ENCODE data around the gene PSMA2. TPM values are rescaled to one million over a fixed set of nuclear protein-coding genes. Genes with fewer than 3 reads are reported as not detected.
A peak's percentile ranks its signal among the peaks of the same experiment; 100 is the strongest.

Gene PSMA2
- polyA plus RNA-seq, 1 of the 3 experiments (the other 2 are of a cell fraction) = 101 TPM

DNA sequence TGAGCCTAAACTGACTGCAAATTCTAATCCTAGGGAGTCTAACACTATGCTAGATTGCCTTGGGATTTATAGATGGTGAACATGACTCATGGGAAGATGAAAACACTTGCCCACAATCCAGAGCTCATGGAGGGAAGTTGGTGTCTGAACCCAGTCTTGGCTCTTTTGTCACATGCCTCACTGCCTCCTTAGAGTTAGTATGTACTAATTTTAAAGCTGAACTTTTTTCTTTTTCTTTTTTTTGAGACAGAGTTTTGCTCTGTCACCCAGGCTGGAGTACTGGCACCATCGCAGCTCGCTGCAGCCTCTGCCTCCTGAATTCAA is 14.6 kb upstream of the PSMA2 start:
- Histone ChIP-seq H2AFZ (ENCODE audit: low read depth) (no peak overlapping the region), H3K9me2 (no peaks in the 10 kb centered on the region), H3K27ac (ENCODE audit: low read depth in 2 of 2, low read length in 1 of 2) (no peak overlapping the region), H3K4me1 (ENCODE audit: control insufficient read depth in 1 of 2, insufficient read depth in 2 of 2, low read depth in 1 of 2, low read length in 1 of 2) (no peaks in the 10 kb centered on the region; a peak in 1 of 4 replicates), H3K9ac (no peak overlapping the region), H3F3A (replicated peaks; ENCODE audit: insufficient read depth) (no peaks in the 10 kb centered on the region), H3K4me3 (ENCODE audit: low read depth in 2 of 2, low read length in 1 of 2) (no peak overlapping the region), H3K4me2 (no peak overlapping the region), H3K9me3 (no peaks in the 10 kb centered on the region), H3K27me3 (ENCODE audit: insufficient read depth) (no peaks in the 10 kb centered on the region), H3K36me3 (replicated peaks in 1 of 2; ENCODE audit: control insufficient read depth in 1 of 2, insufficient read depth in 2 of 2, low read length in 1 of 2) (no peaks in the 10 kb centered on the region), H4K20me1 (ENCODE audit: insufficient read depth) (no peaks in the 10 kb centered on the region), H3K79me2 (ENCODE audit: insufficient read depth) (no peaks in the 10 kb centered on the region)
- POLR2A ChIA-PET = no interaction called here
- DNase-seq = no peak
- TF ChIP-seq POLR2AphosphoS5 (IDR thresholded peaks at IDR 0.05; ENCODE audit: low read depth, low read length) = no peak
- TF ChIP-seq YY1 (IDR thresholded peaks at IDR 0.05; ENCODE audit: low read depth) = no peak
- no peak for TF ChIP-seq SIN3A (IDR thresholded peaks at IDR 0.05; ENCODE audit: borderline replicate concordance, low read depth, low read length)
- TF ChIP-seq ZBTB33 (IDR thresholded peaks at IDR 0.05; ENCODE audit: borderline replicate concordance, low read depth) = no peak
- TF ChIP-seq, protein P1, sequence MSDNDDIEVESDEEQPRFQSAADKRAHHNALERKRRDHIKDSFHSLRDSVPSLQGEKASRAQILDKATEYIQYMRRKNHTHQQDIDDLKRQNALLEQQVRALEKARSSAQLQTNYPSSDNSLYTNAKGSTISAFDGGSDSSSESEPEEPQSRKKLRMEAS (IDR thresholded peaks at IDR 0.05; ENCODE audit: low read depth) = no peak
- no peak for TF ChIP-seq JUND (IDR thresholded peaks at IDR 0.05)
- no peak for TF ChIP-seq EZH2phosphoT487 (IDR thresholded peaks at IDR 0.05; ENCODE audit: borderline replicate concordance, low read depth)
- WGBS (ENCODE audit: low lambda C conversion rate) = 76% methylated on average over 2 of the region's 2 CpGs
- CTCF ChIA-PET = interaction anchor here (1.7 kb wide), 1 partner anchor 774 kb away, joined by 5 read pairs; no protein-coding TSS in a partner anchor

DNA sequence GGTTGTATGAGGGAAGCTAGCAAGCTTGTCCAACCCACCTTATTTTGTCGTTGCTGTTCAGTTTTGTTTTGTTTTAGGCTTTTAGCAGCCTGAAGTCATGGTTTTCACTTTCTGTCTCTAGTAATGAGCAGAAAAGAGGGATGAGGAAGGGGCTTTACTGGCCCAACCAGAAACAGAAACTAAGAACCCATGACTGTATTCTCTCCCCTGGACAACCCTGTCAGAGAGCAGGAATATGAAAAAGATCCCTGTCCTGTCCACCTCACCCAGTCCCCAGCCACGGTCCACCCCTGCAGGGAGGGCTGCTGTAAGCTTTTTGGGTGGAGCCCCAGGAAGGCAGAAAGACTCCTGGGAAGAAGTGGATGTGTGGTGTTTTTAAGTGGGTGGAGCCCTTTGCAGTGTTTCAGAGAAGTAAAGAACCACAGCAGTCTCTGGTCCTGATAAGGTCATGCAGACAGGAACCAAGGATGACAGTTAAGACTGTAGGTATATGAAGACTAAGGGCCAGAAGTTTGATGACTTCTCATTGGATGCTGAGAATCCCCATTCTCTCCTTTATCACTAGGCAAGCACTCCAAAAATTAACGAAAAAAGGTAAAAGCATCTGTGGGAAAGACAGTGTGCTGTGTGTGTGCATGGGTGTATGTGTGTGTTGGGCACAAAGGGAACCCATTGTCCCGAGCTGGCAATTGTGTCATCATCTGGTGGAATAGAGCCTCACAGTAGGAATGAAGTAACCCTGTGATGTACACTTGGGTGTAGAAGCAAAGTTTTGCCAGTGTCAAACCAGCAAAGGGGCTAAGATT is 14.1 kb upstream of the PSMA2 start:
- DNase-seq = no peak
- Histone ChIP-seq H3K9me3 (no peaks in the 10 kb centered on the region), H3K4me1 (ENCODE audit: control insufficient read depth in 1 of 2, insufficient read depth in 2 of 2, low read depth in 1 of 2, low read length in 1 of 2) (peaks cover 0 to 3% of the 10 kb centered on the region in 2 experiments; a peak in 1 of 4 replicates), H3K79me2 (ENCODE audit: insufficient read depth) (no peaks in the 10 kb centered on the region), H3K27me3 (ENCODE audit: insufficient read depth) (no peaks in the 10 kb centered on the region), H2AFZ (ENCODE audit: low read depth) (no peak overlapping the region; the same call in 1 of the 2 replicates), H3K4me2 (peak overlapping the region; percentile 32; the same call in 1 of the 2 replicates), H3K9me2 (no peaks in the 10 kb centered on the region), H3K36me3 (replicated peaks in 1 of 2; ENCODE audit: control insufficient read depth in 1 of 2, insufficient read depth in 2 of 2, low read length in 1 of 2) (no peaks in the 10 kb centered on the region), H3K27ac (ENCODE audit: low read depth in 2 of 2, low read length in 1 of 2) (no peak overlapping the region), H3K9ac (no peak overlapping the region), H4K20me1 (ENCODE audit: insufficient read depth) (no peaks in the 10 kb centered on the region), H3F3A (replicated peaks; ENCODE audit: insufficient read depth) (no peaks in the 10 kb centered on the region), H3K4me3 (ENCODE audit: low read depth in 2 of 2, low read length in 1 of 2) (peak overlapping the region in 1 of 2 experiments; percentile 12; a peak in 2 of 4 replicates)
- WGBS (ENCODE audit: low lambda C conversion rate) = 59% methylated on average over 3 of the region's 4 CpGs
- CTCF ChIA-PET = interaction anchor here (0.6 to 2.4 kb wide), 8 partner anchors 14 to 892 kb away, joined by 3 to 11 read pairs (median 5); partner anchors contain the start of genes MRPL32 and PSMA2
- POLR2A ChIA-PET = interaction anchor here (1.0 kb wide), 1 partner anchor 26 kb away, joined by 5 read pairs; no protein-coding TSS in a partner anchor
- TF ChIP-seq RFX5 (IDR thresholded peaks at IDR 0.05; ENCODE audit: low read length) (no peak), ZBTB33 (IDR thresholded peaks at IDR 0.05; ENCODE audit: borderline replicate concordance, low read depth) (no peak), FOXM1 (IDR thresholded peaks at IDR 0.05; ENCODE audit: low read depth) (no peak), RXRA (IDR thresholded peaks at IDR 0.05; ENCODE audit: borderline replicate concordance, low read depth) (no peak), MEF2A (IDR thresholded peaks at IDR 0.05; ENCODE audit: borderline replicate concordance, low read depth) (no peak), RAD21 (IDR thresholded peaks at IDR 0.05; ENCODE audit: low read length) (no peak), SIN3A (IDR thresholded peaks at IDR 0.05; ENCODE audit: borderline replicate concordance, low read depth, low read length) (no peak), NFIC (IDR thresholded peaks at IDR 0.05; ENCODE audit: borderline replicate concordance) (no peak)
- TF ChIP-seq, protein P2, sequence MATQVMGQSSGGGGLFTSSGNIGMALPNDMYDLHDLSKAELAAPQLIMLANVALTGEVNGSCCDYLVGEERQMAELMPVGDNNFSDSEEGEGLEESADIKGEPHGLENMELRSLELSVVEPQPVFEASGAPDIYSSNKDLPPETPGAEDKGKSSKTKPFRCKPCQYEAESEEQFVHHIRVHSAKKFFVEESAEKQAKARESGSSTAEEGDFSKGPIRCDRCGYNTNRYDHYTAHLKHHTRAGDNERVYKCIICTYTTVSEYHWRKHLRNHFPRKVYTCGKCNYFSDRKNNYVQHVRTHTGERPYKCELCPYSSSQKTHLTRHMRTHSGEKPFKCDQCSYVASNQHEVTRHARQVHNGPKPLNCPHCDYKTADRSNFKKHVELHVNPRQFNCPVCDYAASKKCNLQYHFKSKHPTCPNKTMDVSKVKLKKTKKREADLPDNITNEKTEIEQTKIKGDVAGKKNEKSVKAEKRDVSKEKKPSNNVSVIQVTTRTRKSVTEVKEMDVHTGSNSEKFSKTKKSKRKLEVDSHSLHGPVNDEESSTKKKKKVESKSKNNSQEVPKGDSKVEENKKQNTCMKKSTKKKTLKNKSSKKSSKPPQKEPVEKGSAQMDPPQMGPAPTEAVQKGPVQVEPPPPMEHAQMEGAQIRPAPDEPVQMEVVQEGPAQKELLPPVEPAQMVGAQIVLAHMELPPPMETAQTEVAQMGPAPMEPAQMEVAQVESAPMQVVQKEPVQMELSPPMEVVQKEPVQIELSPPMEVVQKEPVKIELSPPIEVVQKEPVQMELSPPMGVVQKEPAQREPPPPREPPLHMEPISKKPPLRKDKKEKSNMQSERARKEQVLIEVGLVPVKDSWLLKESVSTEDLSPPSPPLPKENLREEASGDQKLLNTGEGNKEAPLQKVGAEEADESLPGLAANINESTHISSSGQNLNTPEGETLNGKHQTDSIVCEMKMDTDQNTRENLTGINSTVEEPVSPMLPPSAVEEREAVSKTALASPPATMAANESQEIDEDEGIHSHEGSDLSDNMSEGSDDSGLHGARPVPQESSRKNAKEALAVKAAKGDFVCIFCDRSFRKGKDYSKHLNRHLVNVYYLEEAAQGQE (IDR thresholded peaks at IDR 0.05; ENCODE audit: low read depth, low read length) = no peak
- TF ChIP-seq, protein P3, sequence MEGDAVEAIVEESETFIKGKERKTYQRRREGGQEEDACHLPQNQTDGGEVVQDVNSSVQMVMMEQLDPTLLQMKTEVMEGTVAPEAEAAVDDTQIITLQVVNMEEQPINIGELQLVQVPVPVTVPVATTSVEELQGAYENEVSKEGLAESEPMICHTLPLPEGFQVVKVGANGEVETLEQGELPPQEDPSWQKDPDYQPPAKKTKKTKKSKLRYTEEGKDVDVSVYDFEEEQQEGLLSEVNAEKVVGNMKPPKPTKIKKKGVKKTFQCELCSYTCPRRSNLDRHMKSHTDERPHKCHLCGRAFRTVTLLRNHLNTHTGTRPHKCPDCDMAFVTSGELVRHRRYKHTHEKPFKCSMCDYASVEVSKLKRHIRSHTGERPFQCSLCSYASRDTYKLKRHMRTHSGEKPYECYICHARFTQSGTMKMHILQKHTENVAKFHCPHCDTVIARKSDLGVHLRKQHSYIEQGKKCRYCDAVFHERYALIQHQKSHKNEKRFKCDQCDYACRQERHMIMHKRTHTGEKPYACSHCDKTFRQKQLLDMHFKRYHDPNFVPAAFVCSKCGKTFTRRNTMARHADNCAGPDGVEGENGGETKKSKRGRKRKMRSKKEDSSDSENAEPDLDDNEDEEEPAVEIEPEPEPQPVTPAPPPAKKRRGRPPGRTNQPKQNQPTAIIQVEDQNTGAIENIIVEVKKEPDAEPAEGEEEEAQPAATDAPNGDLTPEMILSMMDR (IDR thresholded peaks at IDR 0.05) = no peak
- TF ChIP-seq, protein P1 (IDR thresholded peaks at IDR 0.05; ENCODE audit: low read depth) = no peak

Data from SK-N-SH (cell line).